K562 (cell line): ENCODE data around the gene CRLF1. TPM values are rescaled to one million over a fixed set of nuclear protein-coding genes. Genes with fewer than 3 reads are reported as not detected.

ENCODE experiments used
- ATAC-seq: fragments of 200-7000 bp; cut with Tn5 transposase; 3 replicates; pipeline ENCODE4 v1.9.1; 2020; ENCODE audit warnings: moderate library complexity
- BruUV-seq: library from RNA; stranded (reverse); fragments of 400-500 nt; replicated peaks from 2 replicates; lab custom pipeline; 2021; lab: Mats Ljungman, UMichigan
- CTCF ChIA-PET: fragments of 300-600 bp; formaldehyde crosslinking; extraction: SDS; loops from one replicate; lab custom pipeline; 2021; ENCODE audit warnings: low intra/inter-chr PET ratio; lab: Yijun Ruan, JAX
- POLR2A ChIA-PET: fragments of 300-600, 350-650 bp; sonication (Branson Sonifier 250); formaldehyde crosslinking; extraction: SDS; loops from one replicate; lab custom pipeline; 2021; ENCODE audit warnings: antibody characterized with exemption, inconsistent platforms; lab: Yijun Ruan, JAX
- DNase-seq, 4 experiments: peaks; one replicate each; pipeline versions ENCODE4 v3.0.0 to v3.0.0-alpha.2; 2011 to 2018; ENCODE audit warnings: low spot score in 3 of 4, mixed read lengths in 3 of 4; ENCODE audit errors: extremely low read depth in 1 of 4
- FAIRE-seq: peaks from 2 replicates; lab custom pipeline; 2011; peaks lifted over from hg19 to GRCh38; lab: Jason Lieb, UNC
- H2AFZ ChIP-seq: 2 replicates; pipeline ENCODE4 v1.6.0; 2011; ENCODE audit warnings: low read depth, low read length, control low read depth, inconsistent platforms
- H3K27ac ChIP-seq: fragments of 200-600 bp; 3 replicates; pipeline ENCODE4 v1.8.0; 2011; ENCODE audit warnings: low read depth, mild to moderate bottlenecking, control low read depth, inconsistent platforms, low read length, moderate library complexity, mixed read lengths; ENCODE audit errors: extremely low read depth
- H3K27me3 ChIP-seq, 2 experiments: fragments of 300-600 bp in 1 of 2; 2 replicates in 1 of 2; 3 replicates in 1 of 2; pipeline versions ENCODE4 v1.6.0 to v1.8.0; 2011; ENCODE audit warnings: inconsistent platforms in 2 of 2, low read length in 2 of 2, mild to moderate bottlenecking in 1 of 2, mixed read lengths in 1 of 2, moderate library complexity in 1 of 2; ENCODE audit not compliant: control insufficient read depth in 2 of 2, insufficient read depth in 2 of 2
- H3K36me3 ChIP-seq: fragments of 300-600 bp; 3 replicates; pipeline ENCODE4 v1.8.0; 2011; ENCODE audit warnings: mild to moderate bottlenecking, low read length, inconsistent platforms; ENCODE audit not compliant: control insufficient read depth, insufficient read depth
- H3K4me1 ChIP-seq, 2 experiments: fragments of 200-600 bp in 1 of 2; replicated peaks in 1 of 2; 2 replicates in 1 of 2; 3 replicates in 1 of 2; pipeline versions ENCODE4 v1.5.1 to v1.8.0; 2011; ENCODE audit warnings: inconsistent platforms in 2 of 2, low read length in 2 of 2, mild to moderate bottlenecking in 1 of 2, mixed read lengths in 1 of 2, moderate library complexity in 1 of 2; ENCODE audit not compliant: control insufficient read depth in 2 of 2, insufficient read depth in 2 of 2
- H3K4me2 ChIP-seq: 2 replicates; pipeline ENCODE4 v1.6.1; 2011; ENCODE audit warnings: low read length, control low read depth, inconsistent platforms, mixed read lengths; ENCODE audit not compliant: insufficient read depth
- H3K4me3 ChIP-seq: fragments of 200-600 bp; sonication (generic), shearing (Covaris generic); 2 replicates; pipeline ENCODE4 v1.5.1; 2016; ENCODE audit warnings: control low read depth, inconsistent platforms
- H3K79me2 ChIP-seq: fragments of 200-600 bp; 3 replicates; pipeline ENCODE4 v1.8.0; 2011; ENCODE audit warnings: low read length, inconsistent platforms; ENCODE audit not compliant: control insufficient read depth, insufficient read depth
- H3K9ac ChIP-seq, 2 experiments: 2 replicates each; pipeline versions ENCODE4 v1.6.0 to v1.6.1; 2011; ENCODE audit warnings: low read depth in 2 of 2, low read length in 2 of 2, control low read depth in 1 of 2, inconsistent platforms in 1 of 2, mild to moderate bottlenecking in 1 of 2, mixed read lengths in 1 of 2; ENCODE audit not compliant: insufficient read depth in 1 of 2
- H3K9me1 ChIP-seq: one replicate; pipeline ENCODE4 v1.6.0; 2011; ENCODE audit warnings: inconsistent platforms, mild to moderate bottlenecking, low read length, moderate library complexity; ENCODE audit not compliant: control insufficient read depth, insufficient read depth
- H3K9me3 ChIP-seq: replicated peaks from 2 replicates; pipeline ENCODE4 v1.5.1; 2011; ENCODE audit warnings: low read depth, low read length, inconsistent platforms; ENCODE audit not compliant: control insufficient read depth, insufficient read depth
- H4K20me1 ChIP-seq: replicated peaks from 2 replicates; pipeline ENCODE4 v1.6.1; 2011; ENCODE audit warnings: low read length, inconsistent platforms, mixed read lengths; ENCODE audit not compliant: control insufficient read depth, insufficient read depth
- BCL6 ChIP-seq: fragments of 250-450 bp; sonication (Bioruptor Pico); IDR thresholded peaks from 2 replicates; pipeline ENCODE4 v1.4.0; 2020
- E2F3 ChIP-seq: fragments of 250-450 bp; sonication (Bioruptor Pico); IDR thresholded peaks from 2 replicates; pipeline ENCODE4 v1.4.0; 2020; ENCODE audit warnings: mild to moderate bottlenecking
- GABPB2 ChIP-seq: fragments of 250-450 bp; sonication (Bioruptor Pico); conservative IDR thresholded peaks from 2 replicates; pipeline ENCODE4 v1.5.1; 2021; ENCODE audit warnings: mild to moderate bottlenecking
- HSF4 ChIP-seq: fragments of 250-450 bp; sonication (Bioruptor Pico); IDR thresholded peaks from 2 replicates; pipeline ENCODE4 v2.1.2; 2022; ENCODE audit warnings: mild to moderate bottlenecking, moderate library complexity, borderline replicate concordance
- TFAM ChIP-seq: fragments of 250-450 bp; sonication (Bioruptor Pico); conservative IDR thresholded peaks from 2 replicates; pipeline ENCODE4 v1.5.0; 2021; ENCODE audit warnings: mild to moderate bottlenecking, moderate library complexity
- ZFP36 ChIP-seq: fragments of 150-350 bp; IDR thresholded peaks from 2 replicates; pipeline ENCODE4 v1.6.1; 2018; ENCODE audit warnings: low read length, low read depth; ENCODE audit not compliant: partially characterized antibody
- WGBS: fragments of 100-300 bp; shearing (Covaris generic); methylation state at CpG from one replicate; pipeline ENCODE4 v1.1.6; 2016; ENCODE audit warnings: low coverage, mixed read lengths; ENCODE audit not compliant: insufficient coverage; ENCODE audit errors: missing lambda C conversion rate; 5-methylcytosine and 5-hydroxymethylcytosine counted together
- in situ Hi-C: fragments of 300-500 bp; cut with MboI; formaldehyde crosslinking; loops from 4 replicates; pipeline ENCODE4 v1.15.0; 2018; ENCODE audit warnings: inconsistent platforms, mixed read lengths
- intact Hi-C: fragments of 100-400 bp; cut with micrococcal nuclease; formaldehyde crosslinking; loops from 2 replicates; pipeline ENCODE4 v1.14.2; 2022
- polyA plus RNA-seq, 8 experiments: library from polyadenylated mRNA; depleted of rRNA in 4 of 8; stranded (reverse) in 5 of 8; unstranded in 3 of 8; fragments of >200 nt; fragmentation: Nextera tagmentation in 2 of 8; fragmentation: Illumina TruSeq in 1 of 8; extraction: Ambion mirVana in 2 of 8; extraction: Trizol in 1 of 8; gene quantifications; 2 replicates each; pipeline versions ENCODE4 v1.2.1 to v1.2.3, GENCODE V29; 2011 to 2014; ENCODE audit warnings: inconsistent platforms in 1 of 8, missing spikeins in 1 of 8
- total RNA-seq, 7 experiments: library from RNA; depleted of rRNA in 6 of 7; stranded (reverse); fragments of >200 nt in 6 of 7; fragmentation: Illumina TruSeq in 2 of 7; extraction: Trizol in 2 of 7; gene quantifications; 2 replicates each; pipeline versions ENCODE4 v1.2.1 to v1.2.3, GENCODE V29; 2011 to 2021; ENCODE audit warnings: low replicate concordance in 1 of 7
- TF ChIP-seq, protein P1 (sequence below): fragments of 450-650 bp; formaldehyde crosslinking; conservative IDR thresholded peaks from 2 replicates; pipeline ENCODE4 v1.4.0; 2022; ENCODE audit warnings: mild to moderate bottlenecking, missing genetic modification characterization
- TF ChIP-seq, protein P2 (sequence below): fragments of 250-450 bp; sonication (Bioruptor Pico); IDR thresholded peaks from 2 replicates; pipeline ENCODE4 v1.8.0; 2022; ENCODE audit warnings: inconsistent platforms

The CRLF1 gene
- total and polyA plus RNA-seq, 9 of the 15 experiments (the other 6 are each of a cell fraction or from before 2014, with no cell fraction given), result 0.85 to 3.6 (median 1.7) TPM

DNA sequence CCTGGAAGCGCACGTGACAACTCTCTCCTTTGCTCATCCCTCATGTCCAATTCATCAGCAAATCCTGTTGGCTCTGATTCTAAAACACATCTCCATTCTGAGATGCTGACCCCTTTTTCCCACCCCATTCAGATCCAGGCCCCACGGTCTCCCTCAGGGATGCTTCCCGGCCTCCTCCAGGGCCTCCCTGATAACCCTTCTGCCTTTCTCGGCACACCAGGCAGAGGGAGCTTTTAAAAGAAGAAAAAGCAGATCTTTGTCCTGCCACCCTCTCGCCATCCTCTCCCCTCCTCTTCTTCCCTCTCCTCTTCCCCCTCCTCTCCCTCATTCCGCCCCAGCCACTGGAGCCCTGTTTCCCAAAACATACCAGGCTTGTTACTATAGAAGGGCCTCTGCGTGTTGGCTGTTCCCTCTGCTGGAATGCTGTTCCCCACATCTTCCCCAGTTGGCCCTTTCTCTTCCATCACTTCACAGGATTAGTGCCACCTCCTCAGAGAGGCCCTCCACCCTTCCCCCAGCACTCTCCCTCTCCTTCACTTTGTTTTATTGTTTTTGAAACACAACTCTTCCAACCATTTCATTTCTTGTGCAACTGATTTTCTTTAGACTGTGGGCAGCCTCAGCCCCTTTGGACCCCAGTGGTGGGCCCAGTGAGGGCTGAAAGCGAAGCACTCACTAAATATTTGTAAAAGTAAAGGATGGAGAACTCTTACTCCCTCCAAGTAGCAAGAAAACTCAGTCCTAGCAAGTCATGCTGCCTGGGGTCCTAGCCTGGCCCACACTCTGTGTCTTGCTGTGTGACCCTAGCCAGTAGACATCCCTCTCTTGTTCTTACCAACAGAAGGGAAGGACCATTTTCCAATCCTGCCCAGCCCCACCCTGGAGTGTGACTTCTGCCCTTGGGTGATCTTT is 2.5 kb upstream of the CRLF1 start:
- H3K36me3 ChIP-seq, result no peaks in the 10 kb centered on the region
- H3K4me1 ChIP-seq, result peaks cover 0 to 71% of the 10 kb centered on the region in 2 experiments; a peak in 2 of 5 replicates
- H3K27ac ChIP-seq, result no peak overlapping the region
- H3K9me3 ChIP-seq, result no peaks in the 10 kb centered on the region
- H3K79me2 ChIP-seq, result no peaks in the 10 kb centered on the region
- ChIA-PET POLR2A (interaction anchor here (0.6 kb wide), 1 partner anchor 206 kb away, joined by 3 read pairs; no protein-coding TSS in a partner anchor), CTCF (no interaction called here)
- TF ChIP-seq ZFP36 (peak; percentile 20), TFAM (CRISPR knock-in tag) (no peak)
- in situ Hi-C loops (no loop called here), intact Hi-C loops (no loop called here)
- no TSS peak for BruUV-seq
- FAIRE-seq (no peak), DNase-seq (no peak), ATAC-seq (no peak)
- H3K9ac ChIP-seq, result no peak overlapping the region
- no peak overlapping the region for H3K4me2 ChIP-seq
- H2AFZ ChIP-seq, result no peak overlapping the region
- no peaks in the 10 kb centered on the region for H3K9me1 ChIP-seq
- peaks cover 58 to 87% of the 10 kb centered on the region in 2 experiments for H3K27me3 ChIP-seq
- peaks cover 26% of the 10 kb centered on the region for H4K20me1 ChIP-seq
- 7% methylated on average over 8 of the region's 9 CpGs for WGBS
- H3K4me3 ChIP-seq, result no peak overlapping the region

DNA sequence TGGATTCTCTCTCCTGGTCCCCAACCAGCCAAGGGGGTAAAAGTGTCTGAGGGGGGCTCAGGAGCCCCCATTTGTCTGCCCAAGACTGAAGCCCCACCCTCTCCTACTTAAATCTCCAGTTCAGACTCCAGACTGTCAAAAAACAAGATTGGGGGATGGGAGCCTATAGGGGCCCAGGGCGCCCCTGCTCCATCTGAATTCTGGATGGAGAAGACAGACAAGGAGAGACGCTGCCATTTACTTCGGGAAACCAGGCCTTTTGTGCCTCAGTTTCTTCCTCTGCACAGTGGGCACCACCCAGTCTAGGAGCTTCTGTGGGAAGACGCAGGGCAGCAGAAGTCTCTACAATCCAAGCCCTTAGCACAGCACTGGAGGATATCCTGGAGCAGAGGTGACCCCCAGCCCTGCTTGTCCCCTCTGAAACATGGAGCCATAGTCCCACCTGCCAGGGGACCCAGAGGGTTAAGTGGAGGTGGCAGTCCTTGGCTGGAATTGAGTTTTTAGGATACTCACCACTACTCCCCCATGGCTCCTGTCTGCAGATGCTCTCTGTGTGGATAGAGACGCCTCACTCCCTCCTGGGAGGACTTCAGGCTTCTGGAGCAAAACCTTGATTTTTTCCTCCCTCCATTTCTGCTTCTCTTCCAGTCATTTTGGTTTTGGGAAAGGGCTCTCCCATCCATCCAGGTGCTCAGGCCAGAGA is 1.7 kb upstream of the CRLF1 start:
- in situ Hi-C loops, result no loop called here
- H3K9ac ChIP-seq, result no peak overlapping the region
- H3K4me3 ChIP-seq, result no peak overlapping the region
- TF ChIP-seq HSF4 (CRISPR knock-in tag), result no peak
- TF ChIP-seq GABPB2 (CRISPR knock-in tag), result no peak
- TF ChIP-seq E2F3 (CRISPR knock-in tag), result no peak
- TF ChIP-seq, protein P1, sequence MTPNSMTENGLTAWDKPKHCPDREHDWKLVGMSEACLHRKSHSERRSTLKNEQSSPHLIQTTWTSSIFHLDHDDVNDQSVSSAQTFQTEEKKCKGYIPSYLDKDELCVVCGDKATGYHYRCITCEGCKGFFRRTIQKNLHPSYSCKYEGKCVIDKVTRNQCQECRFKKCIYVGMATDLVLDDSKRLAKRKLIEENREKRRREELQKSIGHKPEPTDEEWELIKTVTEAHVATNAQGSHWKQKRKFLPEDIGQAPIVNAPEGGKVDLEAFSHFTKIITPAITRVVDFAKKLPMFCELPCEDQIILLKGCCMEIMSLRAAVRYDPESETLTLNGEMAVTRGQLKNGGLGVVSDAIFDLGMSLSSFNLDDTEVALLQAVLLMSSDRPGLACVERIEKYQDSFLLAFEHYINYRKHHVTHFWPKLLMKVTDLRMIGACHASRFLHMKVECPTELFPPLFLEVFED (CRISPR knock-in tag), result no peak
- TF ChIP-seq, protein P2, sequence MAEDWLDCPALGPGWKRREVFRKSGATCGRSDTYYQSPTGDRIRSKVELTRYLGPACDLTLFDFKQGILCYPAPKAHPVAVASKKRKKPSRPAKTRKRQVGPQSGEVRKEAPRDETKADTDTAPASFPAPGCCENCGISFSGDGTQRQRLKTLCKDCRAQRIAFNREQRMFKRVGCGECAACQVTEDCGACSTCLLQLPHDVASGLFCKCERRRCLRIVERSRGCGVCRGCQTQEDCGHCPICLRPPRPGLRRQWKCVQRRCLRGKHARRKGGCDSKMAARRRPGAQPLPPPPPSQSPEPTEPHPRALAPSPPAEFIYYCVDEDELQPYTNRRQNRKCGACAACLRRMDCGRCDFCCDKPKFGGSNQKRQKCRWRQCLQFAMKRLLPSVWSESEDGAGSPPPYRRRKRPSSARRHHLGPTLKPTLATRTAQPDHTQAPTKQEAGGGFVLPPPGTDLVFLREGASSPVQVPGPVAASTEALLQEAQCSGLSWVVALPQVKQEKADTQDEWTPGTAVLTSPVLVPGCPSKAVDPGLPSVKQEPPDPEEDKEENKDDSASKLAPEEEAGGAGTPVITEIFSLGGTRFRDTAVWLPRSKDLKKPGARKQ (CRISPR knock-in tag), result no peak
- no peak for TF ChIP-seq BCL6 (CRISPR knock-in tag)

More for the DNA sequence above, 1.7 kb upstream of the CRLF1 start:
- Histone ChIP-seq H3K9me1 (no peaks in the 10 kb centered on the region), H3K79me2 (no peaks in the 10 kb centered on the region), H3K36me3 (no peaks in the 10 kb centered on the region), H3K4me2 (no peak overlapping the region), H4K20me1 (peaks cover 30% of the 10 kb centered on the region), H3K27me3 (peaks cover 55 to 81% of the 10 kb centered on the region in 2 experiments), H3K27ac (no peak overlapping the region), H3K9me3 (no peaks in the 10 kb centered on the region), H3K4me1 (peaks cover 0 to 73% of the 10 kb centered on the region in 2 experiments; a peak in 2 of 5 replicates), H2AFZ (no peak overlapping the region)
- WGBS, result 0% methylated on average over 5 of the region's 5 CpGs
- ChIA-PET POLR2A (no interaction called here), CTCF (no interaction called here)
- intact Hi-C loops, result no loop called here
- ATAC-seq, result no peak
- BruUV-seq, result no TSS peak
- DNase-seq, result no peak
- no peak for FAIRE-seq
